Measurements from ENCODE around the gene CD276.

Gene CD276

DNA sequence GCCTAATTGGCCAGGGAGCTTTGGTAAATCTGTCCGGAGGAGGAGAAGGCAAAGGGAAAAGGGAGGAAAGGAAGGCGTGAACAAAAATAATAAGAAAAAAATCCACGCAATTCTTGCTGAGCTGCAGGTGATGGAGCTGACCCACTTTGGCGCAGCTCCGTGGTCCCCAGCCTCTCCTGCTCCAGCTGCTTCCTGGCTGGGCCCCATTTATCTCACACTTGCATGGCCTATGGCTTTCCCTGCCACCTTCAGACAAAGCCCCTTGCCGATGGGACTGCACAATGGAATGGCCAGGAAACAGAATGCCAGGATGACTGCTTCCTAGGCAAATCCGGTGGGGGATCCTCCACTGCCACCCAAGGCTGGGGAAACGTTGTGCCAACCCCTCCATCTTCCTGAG, 62.1 kb downstream of the CD276 start:
- TF ChIP-seq RAD21 (IDR thresholded peaks at IDR 0.05; ENCODE audit: low read depth) = no peak
- TF ChIP-seq YY1 (IDR thresholded peaks at IDR 0.05; ENCODE audit: low read depth) = no peak
- TF ChIP-seq, protein P1, sequence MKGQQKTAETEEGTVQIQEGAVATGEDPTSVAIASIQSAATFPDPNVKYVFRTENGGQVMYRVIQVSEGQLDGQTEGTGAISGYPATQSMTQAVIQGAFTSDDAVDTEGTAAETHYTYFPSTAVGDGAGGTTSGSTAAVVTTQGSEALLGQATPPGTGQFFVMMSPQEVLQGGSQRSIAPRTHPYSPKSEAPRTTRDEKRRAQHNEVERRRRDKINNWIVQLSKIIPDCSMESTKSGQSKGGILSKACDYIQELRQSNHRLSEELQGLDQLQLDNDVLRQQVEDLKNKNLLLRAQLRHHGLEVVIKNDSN (IDR thresholded peaks at IDR 0.05) = no peak
- TF ChIP-seq EGR1 (IDR thresholded peaks at IDR 0.05) = no peak
- no peak for TF ChIP-seq TAF1 (IDR thresholded peaks at IDR 0.05; ENCODE audit: low read depth)
- no peak for TF ChIP-seq CREB1 (IDR thresholded peaks at IDR 0.05; ENCODE audit: low read depth)
- TF ChIP-seq, protein P2, sequence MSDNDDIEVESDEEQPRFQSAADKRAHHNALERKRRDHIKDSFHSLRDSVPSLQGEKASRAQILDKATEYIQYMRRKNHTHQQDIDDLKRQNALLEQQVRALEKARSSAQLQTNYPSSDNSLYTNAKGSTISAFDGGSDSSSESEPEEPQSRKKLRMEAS (IDR thresholded peaks at IDR 0.05) = no peak

- TF ChIP-seq EP300 (IDR thresholded peaks at IDR 0.05; ENCODE audit: borderline replicate concordance) = no peak
- TF ChIP-seq CEBPB (IDR thresholded peaks at IDR 0.05) = no peak
- no peak for TF ChIP-seq EGR1 (IDR thresholded peaks at IDR 0.05)
- no peak for TF ChIP-seq CREB1 (IDR thresholded peaks at IDR 0.05; ENCODE audit: low read depth)
- TF ChIP-seq, protein P1 (IDR thresholded peaks at IDR 0.05) = no peak
- TF ChIP-seq ZBTB7A (IDR thresholded peaks at IDR 0.05; ENCODE audit: low read depth) = no peak
- TF ChIP-seq TEAD4 (IDR thresholded peaks at IDR 0.05) = no peak
- TF ChIP-seq, protein P3, sequence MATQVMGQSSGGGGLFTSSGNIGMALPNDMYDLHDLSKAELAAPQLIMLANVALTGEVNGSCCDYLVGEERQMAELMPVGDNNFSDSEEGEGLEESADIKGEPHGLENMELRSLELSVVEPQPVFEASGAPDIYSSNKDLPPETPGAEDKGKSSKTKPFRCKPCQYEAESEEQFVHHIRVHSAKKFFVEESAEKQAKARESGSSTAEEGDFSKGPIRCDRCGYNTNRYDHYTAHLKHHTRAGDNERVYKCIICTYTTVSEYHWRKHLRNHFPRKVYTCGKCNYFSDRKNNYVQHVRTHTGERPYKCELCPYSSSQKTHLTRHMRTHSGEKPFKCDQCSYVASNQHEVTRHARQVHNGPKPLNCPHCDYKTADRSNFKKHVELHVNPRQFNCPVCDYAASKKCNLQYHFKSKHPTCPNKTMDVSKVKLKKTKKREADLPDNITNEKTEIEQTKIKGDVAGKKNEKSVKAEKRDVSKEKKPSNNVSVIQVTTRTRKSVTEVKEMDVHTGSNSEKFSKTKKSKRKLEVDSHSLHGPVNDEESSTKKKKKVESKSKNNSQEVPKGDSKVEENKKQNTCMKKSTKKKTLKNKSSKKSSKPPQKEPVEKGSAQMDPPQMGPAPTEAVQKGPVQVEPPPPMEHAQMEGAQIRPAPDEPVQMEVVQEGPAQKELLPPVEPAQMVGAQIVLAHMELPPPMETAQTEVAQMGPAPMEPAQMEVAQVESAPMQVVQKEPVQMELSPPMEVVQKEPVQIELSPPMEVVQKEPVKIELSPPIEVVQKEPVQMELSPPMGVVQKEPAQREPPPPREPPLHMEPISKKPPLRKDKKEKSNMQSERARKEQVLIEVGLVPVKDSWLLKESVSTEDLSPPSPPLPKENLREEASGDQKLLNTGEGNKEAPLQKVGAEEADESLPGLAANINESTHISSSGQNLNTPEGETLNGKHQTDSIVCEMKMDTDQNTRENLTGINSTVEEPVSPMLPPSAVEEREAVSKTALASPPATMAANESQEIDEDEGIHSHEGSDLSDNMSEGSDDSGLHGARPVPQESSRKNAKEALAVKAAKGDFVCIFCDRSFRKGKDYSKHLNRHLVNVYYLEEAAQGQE (IDR thresholded peaks at IDR 0.05; ENCODE audit: low read depth) = no peak
- TF ChIP-seq TCF12 (IDR thresholded peaks at IDR 0.05; ENCODE audit: low read depth) = no peak
- TF ChIP-seq TAF1 (IDR thresholded peaks at IDR 0.05; ENCODE audit: low read depth) = no peak
- TF ChIP-seq YY1 (IDR thresholded peaks at IDR 0.05; ENCODE audit: low read depth) = no peak
- no peak for TF ChIP-seq NFIC (IDR thresholded peaks at IDR 0.05)
- TF ChIP-seq RAD21 (IDR thresholded peaks at IDR 0.05; ENCODE audit: low read depth) = no peak
- no peak for TF ChIP-seq FOXM1 (IDR thresholded peaks at IDR 0.05; ENCODE audit: borderline replicate concordance, low read depth)
- TF ChIP-seq, protein P2 (IDR thresholded peaks at IDR 0.05) = no peak
Observed at GRCh38 chr15:73746883-73747282, 62.7 kb downstream of the CD276 start.

DNA sequence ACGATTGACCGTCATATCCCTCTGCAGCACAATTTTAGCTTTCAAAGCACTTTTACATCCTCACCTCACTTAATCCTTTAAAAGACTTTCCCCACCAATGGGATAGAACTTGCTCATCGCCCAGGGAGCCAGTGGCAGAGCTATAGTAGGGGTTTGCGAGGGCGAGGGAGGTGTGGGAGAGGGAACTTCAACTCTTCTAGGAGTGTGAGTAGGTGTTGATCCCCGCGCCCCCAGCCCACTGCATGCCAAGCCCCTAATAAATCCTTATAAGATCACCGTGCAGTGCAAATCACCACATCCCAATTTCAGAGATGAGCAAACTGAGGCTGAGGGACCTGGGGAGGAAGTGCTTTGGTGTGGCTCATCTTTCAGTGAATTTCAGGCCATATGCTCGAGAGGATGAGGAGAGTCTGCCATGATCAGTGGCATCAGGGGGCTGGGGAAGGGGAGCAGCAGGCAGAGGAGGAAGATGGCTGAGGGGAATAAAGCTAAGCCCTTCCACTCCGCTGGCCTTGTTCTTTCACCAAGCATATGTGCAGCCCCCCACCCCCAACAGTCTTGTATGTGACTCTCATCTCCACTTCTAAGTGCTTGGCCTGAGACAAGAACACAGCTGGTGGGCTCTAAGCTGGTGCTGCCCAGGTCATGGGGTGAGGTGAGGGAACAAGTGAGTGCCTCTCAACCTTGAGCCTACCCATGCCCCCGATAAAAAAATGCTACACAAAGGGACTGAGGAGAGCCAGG, 63.8 kb downstream of the CD276 start:
- TF ChIP-seq RAD21 (IDR thresholded peaks at IDR 0.05; ENCODE audit: low read depth) (no peak), TEAD4 (IDR thresholded peaks at IDR 0.05) (no peak), CREB1 (IDR thresholded peaks at IDR 0.05; ENCODE audit: low read depth) (no peak), YY1 (IDR thresholded peaks at IDR 0.05; ENCODE audit: low read depth) (no peak), EP300 (IDR thresholded peaks at IDR 0.05; ENCODE audit: borderline replicate concordance) (no peak), EGR1 (IDR thresholded peaks at IDR 0.05) (no peak), FOXM1 (IDR thresholded peaks at IDR 0.05; ENCODE audit: borderline replicate concordance, low read depth) (no peak), ZBTB7A (IDR thresholded peaks at IDR 0.05; ENCODE audit: low read depth) (no peak), TAF1 (IDR thresholded peaks at IDR 0.05; ENCODE audit: low read depth) (no peak)
- TF ChIP-seq, protein P3 (IDR thresholded peaks at IDR 0.05; ENCODE audit: low read depth) = no peak
- TF ChIP-seq, protein P2 (IDR thresholded peaks at IDR 0.05) = no peak

DNA sequence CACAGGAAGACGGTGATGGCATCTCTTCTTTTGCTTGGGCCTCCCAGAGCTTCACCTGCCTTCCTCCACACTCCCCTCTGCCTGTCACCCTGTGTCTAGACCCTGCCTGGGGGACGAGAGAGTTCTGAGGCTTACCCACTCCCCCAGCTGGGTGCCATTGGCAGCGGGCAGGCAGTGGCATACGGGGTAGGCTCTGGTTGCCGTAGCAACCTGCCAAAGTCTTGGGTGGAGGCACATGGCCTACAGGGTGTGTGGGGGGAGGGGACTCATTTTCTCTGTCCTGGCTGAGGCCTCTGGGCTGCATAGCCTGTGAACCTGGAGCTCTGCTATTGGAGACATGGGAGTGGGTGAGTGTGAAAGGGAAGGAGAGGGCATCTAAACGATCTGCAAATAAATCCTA, 64.5 kb downstream of the CD276 start:
- no peak for TF ChIP-seq RAD21 (IDR thresholded peaks at IDR 0.05; ENCODE audit: low read depth)
- no peak for TF ChIP-seq TAF1 (IDR thresholded peaks at IDR 0.05; ENCODE audit: low read depth)
- no peak for TF ChIP-seq ZBTB7A (IDR thresholded peaks at IDR 0.05; ENCODE audit: low read depth)
- no peak for TF ChIP-seq TEAD4 (IDR thresholded peaks at IDR 0.05)
- TF ChIP-seq EGR1 (IDR thresholded peaks at IDR 0.05) = no peak
- no peak for TF ChIP-seq CREB1 (IDR thresholded peaks at IDR 0.05; ENCODE audit: low read depth)
- no peak for TF ChIP-seq YY1 (IDR thresholded peaks at IDR 0.05; ENCODE audit: low read depth)
- TF ChIP-seq, protein P2 (IDR thresholded peaks at IDR 0.05) = no peak
- no peak for TF ChIP-seq TCF12 (IDR thresholded peaks at IDR 0.05; ENCODE audit: low read depth)
- TF ChIP-seq EP300 (IDR thresholded peaks at IDR 0.05; ENCODE audit: borderline replicate concordance) = no peak
- no peak for TF ChIP-seq CEBPB (IDR thresholded peaks at IDR 0.05)
- TF ChIP-seq, protein P1 (IDR thresholded peaks at IDR 0.05) = no peak

DNA sequence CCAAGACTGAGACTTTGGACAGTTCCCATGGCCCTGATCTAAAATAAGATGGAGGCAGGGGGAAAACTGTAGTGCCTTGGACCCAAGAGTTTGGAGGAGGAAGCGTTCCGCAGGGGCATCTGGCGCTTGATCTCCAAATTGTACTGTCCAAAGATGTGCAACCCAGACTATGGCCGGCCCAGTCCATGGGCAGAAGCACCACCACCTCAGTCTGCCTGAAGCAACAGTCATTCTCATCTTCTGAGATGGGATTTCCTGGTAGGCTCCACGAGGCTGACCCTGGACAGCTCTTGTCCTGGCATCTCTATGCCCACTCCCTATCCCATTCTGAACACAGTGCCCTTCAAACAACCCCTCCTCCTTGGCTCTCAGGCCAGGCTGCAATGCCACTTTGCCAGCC, 65.3 kb downstream of the CD276 start:
- TF ChIP-seq YY1 (IDR thresholded peaks at IDR 0.05; ENCODE audit: low read depth) (no peak), ZBTB7A (IDR thresholded peaks at IDR 0.05; ENCODE audit: low read depth) (no peak), TAF1 (IDR thresholded peaks at IDR 0.05; ENCODE audit: low read depth) (no peak), TEAD4 (IDR thresholded peaks at IDR 0.05) (no peak), FOXM1 (IDR thresholded peaks at IDR 0.05; ENCODE audit: borderline replicate concordance, low read depth) (no peak), NFIC (IDR thresholded peaks at IDR 0.05) (no peak)
- TF ChIP-seq, protein P3 (IDR thresholded peaks at IDR 0.05; ENCODE audit: low read depth) = peak; percentile 55
- TF ChIP-seq, protein P1 (IDR thresholded peaks at IDR 0.05) = no peak
